ENCODE measurements around the gene GADL1. TPM values are rescaled to one million over a fixed set of nuclear protein-coding genes. Genes with fewer than 3 reads are reported as not detected.

The GADL1 gene
- total RNA-seq, 1 donor from 2014 or later = not detected

DNA sequence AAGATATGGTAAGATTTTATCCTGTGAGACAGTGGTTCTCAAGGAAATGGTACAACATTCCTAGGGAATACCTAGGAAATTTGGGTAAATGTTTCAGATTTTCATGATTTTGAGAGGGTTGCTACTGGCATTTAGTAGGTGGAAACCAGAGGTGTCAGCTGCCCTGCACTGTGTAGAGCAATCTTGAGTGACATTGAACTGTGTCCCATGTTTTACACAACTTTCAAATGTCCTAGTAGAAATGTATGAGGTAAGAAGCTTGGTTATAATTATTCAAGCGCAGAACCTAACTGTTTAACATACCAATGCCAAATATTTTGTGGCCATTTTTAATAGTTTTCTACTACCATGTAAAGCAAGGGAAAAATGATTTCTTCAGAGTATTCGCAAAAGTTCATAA lies 120.4 kb downstream of the GADL1 start:
- intact Hi-C loops (cut with DNase I) = loop anchor here (10.0 kb wide), 1 partner anchor 361 kb away; no protein-coding TSS in a partner anchor
- Histone ChIP-seq H3K4me1 (no peaks in the 10 kb centered on the region), H3K27me3 (ENCODE audit: low read depth) (no peaks in the 10 kb centered on the region)

DNA sequence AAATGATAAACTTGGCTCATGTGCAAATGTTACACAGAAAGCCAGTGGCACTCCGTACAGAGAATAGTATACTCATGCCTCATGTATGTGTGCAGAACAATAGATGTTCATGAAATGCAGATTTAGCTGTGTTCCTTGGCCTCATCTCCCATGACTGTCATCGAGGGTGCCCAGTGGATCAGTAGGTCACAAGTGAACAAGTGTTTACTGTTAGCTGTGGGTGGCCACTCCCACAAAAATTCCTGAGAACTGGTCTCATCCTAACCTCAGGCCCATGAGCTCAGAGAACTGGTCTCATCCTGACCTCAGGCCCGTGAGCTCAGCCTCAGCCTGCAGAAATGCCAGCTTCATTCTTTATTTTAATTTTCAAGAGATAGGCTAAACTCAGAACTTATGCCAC lies 124.1 kb downstream of the GADL1 start:
- intact Hi-C loops (cut with DNase I) = loop anchor here (10.0 kb wide), 1 partner anchor 364 kb away; no protein-coding TSS in a partner anchor
- Histone ChIP-seq H3K4me3 (no peak overlapping the region), H3K4me1 (no peaks in the 10 kb centered on the region), H3K27me3 (ENCODE audit: low read depth) (no peaks in the 10 kb centered on the region), H3K36me3 (no peaks in the 10 kb centered on the region), H3K9me3 (no peaks in the 10 kb centered on the region), H3K27ac (no peak overlapping the region)
- ATAC-seq (peak; percentile 67 to 75), DNase-seq (no peak)
- TF ChIP-seq, protein P1, sequence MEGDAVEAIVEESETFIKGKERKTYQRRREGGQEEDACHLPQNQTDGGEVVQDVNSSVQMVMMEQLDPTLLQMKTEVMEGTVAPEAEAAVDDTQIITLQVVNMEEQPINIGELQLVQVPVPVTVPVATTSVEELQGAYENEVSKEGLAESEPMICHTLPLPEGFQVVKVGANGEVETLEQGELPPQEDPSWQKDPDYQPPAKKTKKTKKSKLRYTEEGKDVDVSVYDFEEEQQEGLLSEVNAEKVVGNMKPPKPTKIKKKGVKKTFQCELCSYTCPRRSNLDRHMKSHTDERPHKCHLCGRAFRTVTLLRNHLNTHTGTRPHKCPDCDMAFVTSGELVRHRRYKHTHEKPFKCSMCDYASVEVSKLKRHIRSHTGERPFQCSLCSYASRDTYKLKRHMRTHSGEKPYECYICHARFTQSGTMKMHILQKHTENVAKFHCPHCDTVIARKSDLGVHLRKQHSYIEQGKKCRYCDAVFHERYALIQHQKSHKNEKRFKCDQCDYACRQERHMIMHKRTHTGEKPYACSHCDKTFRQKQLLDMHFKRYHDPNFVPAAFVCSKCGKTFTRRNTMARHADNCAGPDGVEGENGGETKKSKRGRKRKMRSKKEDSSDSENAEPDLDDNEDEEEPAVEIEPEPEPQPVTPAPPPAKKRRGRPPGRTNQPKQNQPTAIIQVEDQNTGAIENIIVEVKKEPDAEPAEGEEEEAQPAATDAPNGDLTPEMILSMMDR (IDR thresholded peaks at IDR 0.05) = no peak

More for the DNA sequence above, 120.4 kb downstream of the GADL1 start:
- ATAC-seq = no peak
- H3K4me3 ChIP-seq = no peak overlapping the region
- TF ChIP-seq, protein P1 (IDR thresholded peaks at IDR 0.05) = no peak
- no peaks in the 10 kb centered on the region for H3K36me3 ChIP-seq
- no peak overlapping the region for H3K27ac ChIP-seq
- H3K9me3 ChIP-seq = no peaks in the 10 kb centered on the region
- DNase-seq = no peak

DNA sequence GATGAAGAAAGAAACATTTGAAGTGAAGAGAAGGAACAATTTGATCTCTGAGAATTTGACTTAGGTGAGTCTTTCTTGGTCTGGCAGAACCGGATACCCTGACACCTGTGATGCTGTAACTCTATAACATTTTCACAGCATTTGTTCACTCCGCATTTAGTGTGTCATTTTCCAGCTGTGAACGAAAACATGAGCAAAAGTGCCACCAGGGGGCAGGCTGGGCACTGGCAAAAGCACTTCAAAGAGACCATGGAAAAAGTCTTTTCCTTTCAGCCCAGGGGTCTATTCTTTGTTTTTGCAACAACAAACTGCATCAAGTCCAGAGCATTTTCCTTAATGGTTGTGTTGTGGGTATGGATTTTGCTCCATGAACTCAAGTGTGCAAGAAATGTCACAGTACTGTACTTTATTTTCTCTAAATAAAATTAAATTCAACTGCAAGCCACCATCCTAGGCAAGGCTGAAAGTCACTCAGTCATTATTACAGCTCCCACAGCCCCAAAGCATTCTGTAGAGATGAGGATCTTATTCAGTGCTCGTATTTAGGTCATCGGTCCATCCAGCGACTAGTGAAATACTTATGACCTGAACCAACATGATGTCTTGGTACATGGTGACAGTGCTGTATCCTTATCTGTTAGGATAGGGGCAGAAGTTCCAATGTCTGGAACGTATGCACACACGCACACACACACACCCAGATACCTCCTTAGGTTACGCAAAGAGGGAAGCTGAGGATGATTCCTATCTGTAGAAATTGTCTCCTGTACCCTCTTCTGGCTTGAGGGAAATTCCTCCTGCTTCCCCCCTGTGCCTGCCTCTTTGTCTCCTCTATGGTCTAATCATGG lies 125.5 kb downstream of the GADL1 start:
- H3K27ac ChIP-seq = no peak overlapping the region
- no peaks in the 10 kb centered on the region for H3K4me1 ChIP-seq
- DNase-seq = peak; percentile 76
- H3K36me3 ChIP-seq = no peaks in the 10 kb centered on the region
- intact Hi-C loops (cut with DNase I) = no loop called here
- TF ChIP-seq, protein P1 (IDR thresholded peaks at IDR 0.05) = peak; percentile 81
- no peaks in the 10 kb centered on the region for H3K27me3 ChIP-seq (ENCODE audit: low read depth)
- H3K4me3 ChIP-seq = no peak overlapping the region
- peak; percentile 39 to 61 for ATAC-seq
- H3K9me3 ChIP-seq = no peaks in the 10 kb centered on the region

DNA sequence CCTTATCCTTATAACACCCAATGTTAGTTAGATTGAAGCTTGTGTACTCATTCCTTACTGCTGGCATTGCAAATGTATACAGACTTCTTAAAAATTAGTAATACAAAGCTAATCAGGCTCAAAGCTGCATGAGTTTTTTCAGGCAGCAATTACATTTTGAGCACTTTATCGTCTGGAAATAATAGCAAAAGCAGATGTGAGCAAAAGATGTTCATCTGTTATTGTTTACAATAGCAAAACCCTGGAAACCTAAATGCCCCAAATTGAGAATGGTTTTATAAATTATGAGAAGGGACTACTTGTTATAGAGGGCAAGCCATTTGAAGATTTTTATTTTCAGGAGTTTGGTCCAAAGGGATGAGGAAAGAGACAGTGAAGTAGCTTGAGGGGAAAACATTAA lies 126.4 kb downstream of the GADL1 start:
- no peak for ATAC-seq
- no peak overlapping the region for H3K4me3 ChIP-seq
- no peaks in the 10 kb centered on the region for H3K4me1 ChIP-seq
- H3K9me3 ChIP-seq = no peaks in the 10 kb centered on the region
- TF ChIP-seq, protein P1 (IDR thresholded peaks at IDR 0.05) = no peak
- DNase-seq = no peak
- intact Hi-C loops (cut with DNase I) = no loop called here
- no peaks in the 10 kb centered on the region for H3K36me3 ChIP-seq
- no peaks in the 10 kb centered on the region for H3K27me3 ChIP-seq (ENCODE audit: low read depth)
- no peak overlapping the region for H3K27ac ChIP-seq

DNA sequence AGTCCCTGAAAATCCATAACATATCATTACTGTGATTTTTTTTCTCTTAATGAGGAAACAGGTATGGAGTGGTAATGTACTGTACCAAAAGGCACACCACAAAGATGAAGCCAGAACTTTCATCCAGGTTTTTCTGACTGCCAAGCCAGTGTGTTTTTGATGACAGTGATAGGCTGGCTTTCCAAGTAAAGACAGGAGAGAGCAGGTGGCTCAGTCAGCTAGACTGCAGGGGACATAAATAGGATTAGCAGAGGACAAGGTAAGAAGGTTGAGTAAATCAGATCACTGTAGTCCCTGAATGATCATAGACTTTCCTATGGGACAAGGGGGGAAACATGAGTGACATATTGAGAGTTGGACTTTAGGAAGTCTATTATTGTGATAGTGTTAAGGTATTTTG lies 127.9 kb downstream of the GADL1 start:
- Histone ChIP-seq H3K36me3 (no peaks in the 10 kb centered on the region), H3K4me1 (no peaks in the 10 kb centered on the region), H3K27me3 (ENCODE audit: low read depth) (no peaks in the 10 kb centered on the region), H3K27ac (no peak overlapping the region), H3K4me3 (no peak overlapping the region), H3K9me3 (no peaks in the 10 kb centered on the region)
- DNase-seq (no peak), ATAC-seq (no peak)
- TF ChIP-seq, protein P1 (IDR thresholded peaks at IDR 0.05) = no peak
- intact Hi-C loops (cut with DNase I) = no loop called here
